Activated CD8-positive, alpha-beta memory T cell treated with anti-CD3 and anti-CD28 coated beads for 4 hours (primary cell): Measurements from ENCODE around the gene RIPPLY3.

Experiments used
- DNase-seq, 2 donors: peaks; one replicate each; pipeline ENCODE4 v3.0.0-alpha.2; 2020; ENCODE audit warnings: low read depth in 2 of 2

Gene RIPPLY3

DNA sequence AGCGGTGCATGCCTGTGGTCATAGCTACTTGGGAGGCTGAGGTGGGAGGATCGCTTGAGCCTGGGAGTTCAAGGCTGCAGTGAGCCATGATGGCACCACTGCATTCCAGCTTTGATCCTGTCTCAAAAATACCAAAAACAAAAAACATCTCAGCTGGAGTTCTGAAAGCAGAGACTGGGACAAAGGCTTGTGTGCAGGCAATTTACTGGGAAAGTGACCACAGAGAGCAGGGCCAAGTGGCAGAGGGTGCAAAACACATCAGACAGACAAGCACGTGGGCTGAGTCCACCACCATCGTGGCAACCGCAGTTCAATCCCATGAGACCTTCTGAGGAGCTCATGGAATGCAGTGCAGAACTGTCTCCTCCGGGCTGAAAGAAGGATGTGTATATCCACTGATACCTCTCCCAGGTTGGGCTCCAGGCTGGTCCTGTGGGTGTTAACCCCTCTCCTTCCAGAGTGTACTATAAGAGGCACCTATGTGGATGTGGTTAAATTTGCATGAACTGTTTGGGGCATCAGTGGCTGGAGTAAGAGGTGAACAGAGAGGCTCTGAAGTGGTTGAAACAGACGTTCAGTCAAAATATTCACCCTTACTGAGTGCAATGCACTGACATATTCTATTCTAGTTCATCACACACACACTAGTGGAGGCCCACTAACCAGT lies 55.6 kb downstream of the RIPPLY3 start:
- DNase-seq: no peak

DNA sequence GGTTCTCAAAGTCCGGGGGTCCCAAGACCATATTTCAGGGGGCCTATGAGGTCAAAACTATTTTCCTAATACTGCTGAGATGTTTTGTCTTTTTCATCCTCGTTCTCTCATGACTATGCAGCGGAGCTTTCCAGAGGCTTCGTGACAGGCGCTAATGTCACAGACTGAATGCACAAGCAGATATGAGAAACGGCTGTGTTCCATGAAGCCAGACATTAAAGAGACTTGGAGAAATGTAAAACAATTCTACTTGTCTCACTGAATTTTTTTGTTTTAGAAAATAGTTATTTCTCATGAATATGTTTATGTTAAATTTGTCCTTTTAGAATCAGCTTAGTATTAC lies 56.1 kb downstream of the RIPPLY3 start:
- no peak for DNase-seq

DNA sequence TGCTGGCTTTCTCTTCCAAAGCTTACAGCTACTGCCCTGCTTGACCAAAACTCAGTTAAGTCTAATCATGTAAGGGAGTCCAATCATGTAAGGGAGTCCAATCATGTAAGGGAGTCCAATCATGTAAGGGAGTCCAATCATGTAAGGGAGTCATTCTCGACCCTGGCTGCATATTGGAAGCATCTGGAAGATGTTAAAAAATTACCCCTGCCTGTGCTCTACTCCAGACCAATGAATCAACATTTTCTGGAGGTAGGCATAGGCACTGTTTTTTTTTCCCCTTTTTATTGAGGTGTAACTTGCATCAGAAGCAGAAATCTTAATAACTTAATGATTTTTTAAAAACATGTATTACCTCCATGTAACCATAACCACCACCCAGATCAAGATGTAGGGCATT lies 56.9 kb downstream of the RIPPLY3 start:
- DNase-seq: no peak

DNA sequence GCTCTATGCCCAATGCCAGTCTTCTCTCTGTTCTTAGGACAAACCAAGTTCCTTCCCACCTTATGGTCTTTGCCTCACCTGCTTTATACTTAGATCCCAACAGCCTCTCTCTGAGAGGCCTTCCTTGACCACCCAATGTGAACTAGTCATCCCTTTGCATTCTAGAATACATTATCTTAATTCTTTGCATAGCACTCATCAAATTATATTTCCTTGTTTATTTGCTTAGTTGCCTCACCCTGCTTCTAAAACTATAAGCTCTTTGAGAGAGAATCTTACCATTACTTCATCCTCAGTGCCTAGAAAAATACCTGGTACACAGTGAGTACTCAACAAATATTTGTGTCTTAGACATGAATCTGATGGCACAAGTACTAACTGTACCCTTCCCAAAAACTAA lies 58.3 kb downstream of the RIPPLY3 start:
- DNase-seq: no peak

DNA sequence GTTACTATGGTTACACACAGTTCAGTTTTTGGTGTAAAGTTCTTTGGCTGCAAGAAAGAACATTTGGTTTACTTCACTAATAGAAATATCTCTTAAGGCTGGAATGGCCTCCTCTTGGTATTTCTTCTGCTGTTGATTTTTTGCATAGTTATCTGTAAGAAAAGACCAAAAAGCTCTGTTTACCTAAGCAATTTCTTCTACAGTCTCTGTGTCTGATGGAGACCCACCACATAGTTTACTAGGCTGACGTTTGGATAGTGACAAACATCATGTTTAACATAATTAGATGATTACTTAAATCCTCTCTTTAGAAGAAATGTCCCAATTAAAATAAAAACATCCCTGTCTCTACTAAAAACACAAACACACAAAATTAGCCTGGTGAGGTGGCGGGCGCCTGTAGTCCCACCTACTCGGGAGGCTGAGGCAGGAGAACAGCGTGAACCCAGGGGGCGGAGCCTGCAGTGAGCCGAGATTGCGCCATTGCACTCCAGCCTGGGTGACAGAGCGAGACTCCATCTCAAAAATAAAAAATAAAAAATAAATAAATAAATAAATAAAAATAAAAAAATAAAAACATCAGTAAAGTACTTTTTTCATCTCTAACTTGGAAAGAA lies 59.2 kb downstream of the RIPPLY3 start:
- no peak for DNase-seq
